NCI-H2081 (cell line): Measurements from ENCODE around the gene KLHL12.

Source experiments
- DNase-seq, 2 experiments: peaks; one replicate each; lab custom pipeline; 2025; lab: John Stamatoyannopoulos, UW

The KLHL12 gene

GRCh38 chr1:202926581-202927491, at the start of gene KLHL12:
Gene KLHL12 (minus strand): TSS chr1:202927234. CDS start chr1:202925162, 2,072 bp downstream.
- peak; percentile 98 to 99 for DNase-seq

GRCh38 chr1:202976633-202977032, 49.6 kb upstream of the KLHL12 start:
- DNase-seq: no peak

DNA sequence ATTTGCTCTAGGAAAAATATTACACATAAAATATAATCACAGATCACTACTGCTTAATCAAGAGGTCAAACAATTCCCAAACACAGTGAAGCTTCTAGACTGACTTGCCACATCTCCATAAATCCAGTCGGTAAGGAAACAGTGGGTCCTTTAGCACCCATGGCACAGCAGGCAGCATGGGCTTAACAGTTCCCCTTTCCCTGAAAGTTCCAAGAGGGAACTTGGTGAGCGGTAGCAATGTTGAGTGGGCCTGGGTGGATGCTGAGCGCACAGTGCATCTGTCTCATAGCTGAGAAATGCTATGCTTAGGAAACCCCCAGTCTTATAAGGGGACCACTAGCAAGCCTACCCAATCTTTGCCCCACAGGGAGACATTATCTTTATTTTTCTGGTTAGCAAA, 47.8 kb upstream of the KLHL12 start:
- no peak for DNase-seq

DNA sequence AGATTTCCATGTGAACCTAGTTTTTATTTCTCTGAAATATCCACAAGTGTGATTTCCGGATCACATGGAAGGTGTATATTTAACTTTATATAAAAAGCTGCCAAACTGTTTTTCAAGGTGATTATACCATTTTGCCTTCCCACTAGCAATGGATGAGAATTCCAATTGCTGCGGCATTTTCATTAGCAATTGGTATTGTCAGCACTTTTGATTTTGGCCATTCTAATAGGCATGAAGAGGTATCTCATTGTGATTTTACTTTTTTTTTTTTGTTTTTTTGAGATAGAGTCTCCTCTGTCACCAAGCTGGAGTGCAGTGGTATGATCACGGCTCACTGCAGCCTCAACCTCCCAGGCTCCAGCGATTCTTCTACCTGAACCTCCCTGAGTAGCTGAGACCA, 45.0 kb upstream of the KLHL12 start:
- no peak for DNase-seq

- peak; percentile 40 to 41 for DNase-seq
Measured at GRCh38 chr1:202968895-202969295, 41.9 kb upstream of the KLHL12 start.

DNA sequence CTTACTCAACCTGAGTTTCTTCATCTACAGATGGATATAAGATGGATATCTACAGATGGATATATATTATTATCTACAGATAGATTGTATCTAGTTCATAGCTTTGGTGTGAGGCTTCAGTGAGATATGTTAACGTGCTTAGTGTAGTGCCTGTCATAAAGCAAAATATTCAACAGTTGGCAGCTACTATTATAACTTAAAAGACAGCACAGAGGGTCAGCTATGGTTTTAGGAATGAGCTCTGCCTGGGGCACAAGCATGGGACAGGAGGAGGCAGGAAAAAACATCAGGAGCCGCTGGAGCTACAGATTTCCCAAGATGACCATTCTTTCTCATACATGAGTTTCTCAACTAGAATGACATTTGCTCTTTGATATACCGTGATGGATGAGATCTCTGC, 41.3 kb upstream of the KLHL12 start:
- DNase-seq: no peak

- DNase-seq: peak in 1 of 2 experiments; percentile 32
Measured at GRCh38 chr1:202967684-202968281, 40.7 kb upstream of the KLHL12 start.

DNA sequence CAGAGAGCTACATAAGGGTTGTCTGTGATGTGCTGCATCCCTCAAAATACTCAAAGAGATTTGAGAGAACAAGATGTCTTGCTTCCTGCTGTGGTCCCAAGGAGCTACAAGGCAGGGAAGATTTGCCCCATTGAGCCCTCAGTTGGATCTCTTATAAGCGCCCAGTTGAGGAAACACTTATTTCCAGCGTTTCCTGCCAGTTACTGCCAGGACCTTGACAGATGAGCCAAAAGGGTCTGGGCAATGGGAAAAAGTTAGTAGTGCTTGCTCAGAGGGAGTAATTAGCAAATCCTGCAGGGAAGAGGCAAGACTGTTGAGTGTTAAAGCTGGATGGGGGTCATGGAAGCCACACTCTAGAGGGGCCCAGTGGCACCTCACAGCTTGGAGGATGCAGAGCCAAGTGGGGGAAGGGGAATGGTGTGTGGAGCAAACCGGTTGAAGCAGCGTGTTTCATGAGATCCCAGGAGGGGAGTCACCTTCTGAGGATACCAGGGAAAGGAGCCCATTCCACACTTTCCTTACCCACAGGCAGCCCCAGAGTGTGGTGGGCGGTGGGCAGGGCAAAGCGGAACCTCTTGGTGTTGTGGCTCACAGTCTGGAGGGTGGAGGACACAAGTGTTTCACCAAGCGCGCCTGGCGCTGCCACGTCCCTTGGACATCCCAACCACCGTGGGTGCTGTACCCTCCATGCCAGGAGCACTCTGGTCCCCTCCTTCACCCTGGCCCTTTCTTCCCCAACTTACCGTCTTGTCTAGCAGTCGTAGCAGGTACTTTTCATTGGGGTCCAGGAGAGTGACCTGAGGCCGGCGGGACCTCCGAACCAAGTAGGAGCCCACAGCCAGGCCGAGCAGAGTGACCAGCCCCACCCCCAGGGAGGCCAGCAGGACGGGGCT, 39.2 kb upstream of the KLHL12 start:
- DNase-seq: no peak

GRCh38 chr1:202965422-202965821, 38.4 kb upstream of the KLHL12 start:
- no peak for DNase-seq

GRCh38 chr1:202964791-202965410, 37.9 kb upstream of the KLHL12 start:
- peak; percentile 97 to 99 for DNase-seq

GRCh38 chr1:202961220-202961880, 34.3 kb upstream of the KLHL12 start:
- DNase-seq: no peak

- peak in 1 of 2 experiments; percentile 15 for DNase-seq
Measured at GRCh38 chr1:202959276-202959620, 32.2 kb upstream of the KLHL12 start.

DNA sequence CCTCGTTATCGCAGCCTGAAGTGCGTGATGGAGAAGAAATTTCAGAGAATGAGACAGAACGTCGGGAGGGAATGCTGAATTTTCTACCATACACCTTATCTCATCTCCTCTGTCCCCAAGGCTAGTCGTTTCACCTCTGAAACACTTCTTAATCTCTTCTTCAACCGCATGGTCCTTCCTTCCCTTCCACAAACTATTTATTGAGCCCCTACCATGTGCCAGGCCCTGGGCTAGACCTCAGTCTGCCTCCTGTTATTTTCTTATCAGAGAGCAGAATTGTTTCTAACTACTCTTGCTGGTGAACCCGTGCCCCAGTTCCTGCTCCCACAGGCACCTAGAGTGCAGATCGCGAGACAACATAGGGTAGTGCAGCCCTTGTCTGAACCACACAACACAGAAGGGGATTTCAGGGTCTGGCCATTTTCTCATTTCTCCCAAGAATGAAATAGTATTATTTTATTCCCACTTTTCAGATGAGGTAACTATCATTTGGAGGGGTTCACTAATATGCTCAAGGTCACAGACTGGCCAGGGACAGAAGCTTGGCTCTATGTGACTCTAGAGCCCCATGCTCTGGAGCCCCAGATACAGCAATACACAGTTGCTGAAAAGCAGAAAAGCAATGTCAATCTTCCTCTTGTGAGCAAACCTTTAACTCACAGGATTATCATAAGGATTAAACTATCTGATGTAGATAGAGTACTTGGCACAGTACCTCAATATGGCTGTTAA, 31.7 kb upstream of the KLHL12 start:
- DNase-seq: peak in 1 of 2 experiments; percentile 38

- DNase-seq: peak; percentile 93 to 94
Measured at GRCh38 chr1:202957733-202958543, 30.9 kb upstream of the KLHL12 start, which contains the start of gene ADIPOR1. Gene ADIPOR1 (minus strand): TSS chr1:202958312. CDS start chr1:202951070, 7,242 bp downstream.

DNA sequence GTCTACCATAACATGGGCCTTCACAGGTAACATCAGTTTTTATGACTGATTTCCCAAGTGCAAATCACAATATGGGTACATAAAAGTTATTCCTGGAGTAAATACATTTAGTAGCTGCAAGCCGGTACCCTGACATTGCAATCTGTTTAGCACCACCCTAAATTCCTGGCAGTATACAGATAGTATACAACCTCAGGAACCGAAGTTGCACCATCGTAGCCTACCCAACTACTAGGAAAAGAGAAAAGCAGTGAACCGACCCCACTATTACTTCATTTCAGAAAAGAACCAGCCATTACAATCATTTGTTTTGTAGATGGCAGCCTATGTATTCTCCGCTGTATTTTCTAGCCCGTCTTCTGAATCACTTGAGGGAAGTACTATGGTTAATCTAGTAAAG, 29.9 kb upstream of the KLHL12 start:
- no peak for DNase-seq

GRCh38 chr1:202954057-202954745, 27.2 kb upstream of the KLHL12 start:
- DNase-seq: no peak

DNA sequence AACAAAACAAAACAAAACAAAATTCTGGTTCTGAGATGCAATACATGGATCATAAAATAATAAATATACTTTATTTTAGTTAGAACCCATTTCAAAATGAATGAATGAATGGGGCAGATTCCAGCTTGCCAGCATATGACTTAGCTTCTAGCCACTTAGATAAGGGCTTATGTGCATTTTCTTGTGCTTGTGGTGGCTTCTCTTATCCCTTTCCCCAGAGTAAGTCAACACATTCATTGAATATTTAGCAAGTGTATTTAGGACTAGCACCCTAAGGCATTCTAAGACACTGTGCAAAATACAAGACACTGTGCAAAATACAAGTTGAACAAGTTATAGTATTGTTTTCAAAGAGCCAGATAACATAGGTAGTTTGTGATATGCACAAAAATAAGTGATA, 26.4 kb upstream of the KLHL12 start:
- no peak for DNase-seq

GRCh38 chr1:202952818-202953217, 25.8 kb upstream of the KLHL12 start:
- DNase-seq: no peak

- DNase-seq: no peak
Measured at GRCh38 chr1:202952099-202952498, 25.1 kb upstream of the KLHL12 start.
